Measurements from ENCODE around the gene MRPL37.

- TF ChIP-seq, protein P1, sequence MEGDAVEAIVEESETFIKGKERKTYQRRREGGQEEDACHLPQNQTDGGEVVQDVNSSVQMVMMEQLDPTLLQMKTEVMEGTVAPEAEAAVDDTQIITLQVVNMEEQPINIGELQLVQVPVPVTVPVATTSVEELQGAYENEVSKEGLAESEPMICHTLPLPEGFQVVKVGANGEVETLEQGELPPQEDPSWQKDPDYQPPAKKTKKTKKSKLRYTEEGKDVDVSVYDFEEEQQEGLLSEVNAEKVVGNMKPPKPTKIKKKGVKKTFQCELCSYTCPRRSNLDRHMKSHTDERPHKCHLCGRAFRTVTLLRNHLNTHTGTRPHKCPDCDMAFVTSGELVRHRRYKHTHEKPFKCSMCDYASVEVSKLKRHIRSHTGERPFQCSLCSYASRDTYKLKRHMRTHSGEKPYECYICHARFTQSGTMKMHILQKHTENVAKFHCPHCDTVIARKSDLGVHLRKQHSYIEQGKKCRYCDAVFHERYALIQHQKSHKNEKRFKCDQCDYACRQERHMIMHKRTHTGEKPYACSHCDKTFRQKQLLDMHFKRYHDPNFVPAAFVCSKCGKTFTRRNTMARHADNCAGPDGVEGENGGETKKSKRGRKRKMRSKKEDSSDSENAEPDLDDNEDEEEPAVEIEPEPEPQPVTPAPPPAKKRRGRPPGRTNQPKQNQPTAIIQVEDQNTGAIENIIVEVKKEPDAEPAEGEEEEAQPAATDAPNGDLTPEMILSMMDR (IDR thresholded peaks at IDR 0.05; ENCODE audit: low read depth, low read length): no peak
- TF ChIP-seq POLR2A (IDR thresholded peaks at IDR 0.05; ENCODE audit: extremely low read depth, insufficient read length): no peak
- TF ChIP-seq, protein P2, sequence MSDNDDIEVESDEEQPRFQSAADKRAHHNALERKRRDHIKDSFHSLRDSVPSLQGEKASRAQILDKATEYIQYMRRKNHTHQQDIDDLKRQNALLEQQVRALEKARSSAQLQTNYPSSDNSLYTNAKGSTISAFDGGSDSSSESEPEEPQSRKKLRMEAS (IDR thresholded peaks at IDR 0.05; ENCODE audit: low read depth, low read length): no peak
- no peak for TF ChIP-seq MYC (IDR thresholded peaks at IDR 0.05; ENCODE audit: low read depth, low read length)
Measured at GRCh38 chr1:54253480-54253879, 53.5 kb downstream of the MRPL37 start.

Data from NB4 (cell line).